Jurkat, Clone E6-1 (cell line): Measurements from ENCODE around the gene TRPM3.

Experiments
- DNase-seq: peaks from one replicate; pipeline ENCODE4 v3.0.0-alpha.2; 2011; ENCODE audit warnings: low read depth, low spot score
- H3K4me3 ChIP-seq: 2 replicates; pipeline ENCODE4 v1.5.1; 2011; ENCODE audit warnings: mild to moderate bottlenecking, low read length, control low read depth, moderate library complexity

Gene TRPM3

GRCh38 chr9:70868661-70869652 lies 252.5 kb downstream of the TRPM3 start:
- DNase-seq: no peak
- H3K4me3 ChIP-seq: no peak overlapping the region

- H3K4me3 ChIP-seq: no peak overlapping the region
- DNase-seq: no peak
Observed at GRCh38 chr9:70868041-70868440, 253.4 kb downstream of the TRPM3 start.

GRCh38 chr9:70865471-70865870 lies 255.9 kb downstream of the TRPM3 start:
- no peak overlapping the region for H3K4me3 ChIP-seq
- no peak for DNase-seq

- no peak for DNase-seq
- no peak overlapping the region for H3K4me3 ChIP-seq
Observed at GRCh38 chr9:70861797-70862196, 259.6 kb downstream of the TRPM3 start.

GRCh38 chr9:70861376-70861775 lies 260.0 kb downstream of the TRPM3 start:
- no peak for DNase-seq
- no peak overlapping the region for H3K4me3 ChIP-seq

- no peak overlapping the region for H3K4me3 ChIP-seq
- DNase-seq: no peak
Observed at GRCh38 chr9:70859694-70860093, 261.7 kb downstream of the TRPM3 start.

GRCh38 chr9:70856411-70856810 lies 265.0 kb downstream of the TRPM3 start:
- DNase-seq: no peak
- H3K4me3 ChIP-seq: no peak overlapping the region

GRCh38 chr9:70852711-70853240 lies 268.6 kb downstream of the TRPM3 start:
- H3K4me3 ChIP-seq: no peak overlapping the region
- no peak for DNase-seq

GRCh38 chr9:70840266-70840665 lies 281.2 kb downstream of the TRPM3 start:
- DNase-seq: no peak
- no peak overlapping the region for H3K4me3 ChIP-seq

- H3K4me3 ChIP-seq: no peak overlapping the region
- no peak for DNase-seq
Observed at GRCh38 chr9:70835323-70835722, 286.1 kb downstream of the TRPM3 start.

- DNase-seq: no peak
- H3K4me3 ChIP-seq: no peak overlapping the region
Observed at GRCh38 chr9:70832492-70832891, 288.9 kb downstream of the TRPM3 start.

GRCh38 chr9:70830618-70831017 lies 290.8 kb downstream of the TRPM3 start:
- H3K4me3 ChIP-seq: no peak overlapping the region
- DNase-seq: no peak

- DNase-seq: no peak
Observed at GRCh38 chr9:70829591-70830265, 291.7 kb downstream of the TRPM3 start.

GRCh38 chr9:70826562-70826961 lies 294.9 kb downstream of the TRPM3 start:
- no peak for DNase-seq
- no peak overlapping the region for H3K4me3 ChIP-seq

More at GRCh38 chr9:70829591-70830265, 291.7 kb downstream of the TRPM3 start:
- H3K4me3 ChIP-seq: no peak overlapping the region

GRCh38 chr9:70823284-70823683 lies 298.1 kb downstream of the TRPM3 start:
- no peak for DNase-seq

GRCh38 chr9:70817311-70817710 lies 304.1 kb downstream of the TRPM3 start:
- no peak overlapping the region for H3K4me3 ChIP-seq
- no peak for DNase-seq

More at GRCh38 chr9:70823284-70823683, 298.1 kb downstream of the TRPM3 start:
- no peak overlapping the region for H3K4me3 ChIP-seq

- H3K4me3 ChIP-seq: no peak overlapping the region
- no peak for DNase-seq
Observed at GRCh38 chr9:70816891-70817290, 304.5 kb downstream of the TRPM3 start.

GRCh38 chr9:70816316-70816715 lies 305.1 kb downstream of the TRPM3 start:
- DNase-seq: no peak
- no peak overlapping the region for H3K4me3 ChIP-seq

GRCh38 chr9:70814597-70814996 lies 306.8 kb downstream of the TRPM3 start:
- no peak for DNase-seq
- no peak overlapping the region for H3K4me3 ChIP-seq

- no peak for DNase-seq
Observed at GRCh38 chr9:70813141-70813540, 308.3 kb downstream of the TRPM3 start.

More at GRCh38 chr9:70813141-70813540, 308.3 kb downstream of the TRPM3 start:
- no peak overlapping the region for H3K4me3 ChIP-seq
